Measurements from ENCODE around the gene PCNX1.

- TF ChIP-seq CTCF (conservative IDR thresholded peaks at IDR 0.05; ENCODE audit: low read length) = no peak
- TF ChIP-seq EZH2phosphoT487 (IDR thresholded peaks at IDR 0.05; ENCODE audit: borderline replicate concordance) = no peak
Observed at GRCh38 chr14:70962935-70963334, 55.7 kb downstream of the PCNX1 start.

All from Loucy (cell line).